ENCODE data around the gene CBX5.

CBX5 gene

GRCh38 chr12:54220092-54220557 lies 59.8 kb downstream of the CBX5 start:
- TF ChIP-seq CTCF (IDR thresholded peaks at IDR 0.05; ENCODE audit: insufficient read depth, low read depth, low read length, missing control alignments) = peak; percentile 93
- peak; percentile 76 for DNase-seq (ENCODE audit: low read depth)
- no peak overlapping the region for H3K4me3 ChIP-seq (ENCODE audit: low read length)

DNA sequence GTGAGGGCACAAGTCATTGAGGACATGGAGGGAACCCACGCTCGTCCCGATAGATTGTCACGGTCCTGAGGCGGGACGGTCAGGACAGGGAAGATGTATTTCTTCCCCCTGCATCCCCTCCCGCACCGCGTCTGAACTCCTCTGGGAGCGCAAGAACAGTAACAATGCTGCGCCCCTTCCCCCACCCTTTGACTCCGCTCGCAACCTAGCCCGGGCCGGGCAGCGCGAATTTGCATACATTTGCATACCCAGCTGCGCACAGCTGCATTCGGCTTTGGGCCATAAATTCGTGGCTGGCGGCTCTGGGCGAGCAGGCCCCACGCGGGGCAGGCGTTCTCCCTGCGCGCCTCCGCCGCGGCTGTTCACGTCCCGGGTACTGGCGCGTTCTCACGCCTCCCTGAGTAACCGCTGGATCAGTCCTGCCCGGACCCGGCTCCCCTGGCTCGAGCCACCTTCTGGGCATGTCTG lies 62.1 kb downstream of the CBX5 start:
- DNase-seq (ENCODE audit: low read depth) = peak; percentile 44
- peak overlapping the region; percentile 31 for H3K4me3 ChIP-seq (ENCODE audit: low read length)
- TF ChIP-seq CTCF (IDR thresholded peaks at IDR 0.05; ENCODE audit: insufficient read depth, low read depth, low read length, missing control alignments) = no peak

DNA sequence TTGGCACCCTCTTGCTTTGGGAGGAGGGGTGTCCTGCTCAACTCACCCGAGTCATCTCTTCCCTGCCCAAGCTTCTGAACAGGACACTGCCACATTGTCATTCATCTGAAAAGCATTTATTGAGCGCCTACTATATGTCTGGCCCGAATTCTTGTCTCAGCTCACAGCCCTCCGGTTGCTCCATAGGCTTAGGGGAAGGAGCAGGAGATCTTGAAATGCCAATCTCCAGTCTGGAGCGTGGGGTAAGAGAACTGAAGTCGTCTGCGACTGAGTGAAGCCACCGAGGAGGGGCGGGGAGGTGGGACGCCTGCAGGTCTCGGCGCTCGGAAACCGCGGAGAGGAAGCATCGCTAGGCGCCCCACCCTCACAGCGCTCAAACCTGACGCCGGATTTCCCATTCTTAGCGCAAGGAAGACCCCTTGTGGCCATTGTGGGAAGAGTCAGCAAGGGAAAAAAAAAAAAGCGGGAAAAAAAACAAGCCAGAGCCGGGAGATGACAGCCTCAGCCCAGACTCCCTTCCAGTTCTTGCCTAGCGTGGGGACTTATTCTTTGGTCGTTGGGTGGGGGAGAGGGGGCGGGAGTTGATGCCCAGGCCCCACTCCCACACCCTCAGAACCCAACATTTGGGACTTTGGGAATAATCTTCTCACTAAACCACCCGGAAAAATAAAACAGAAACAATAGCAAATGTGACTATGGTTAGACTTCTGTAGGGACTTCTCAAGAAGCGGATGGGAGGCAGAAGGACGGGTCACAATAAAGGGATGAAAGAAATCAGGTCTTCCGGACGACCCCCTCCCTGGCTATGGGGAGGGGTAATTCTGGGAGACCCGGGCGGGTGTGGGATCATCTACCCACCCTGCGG lies 62.9 kb downstream of the CBX5 start:
- H3K4me3 ChIP-seq (ENCODE audit: low read length) = peak overlapping the region; percentile 31
- peak; percentile 80 for DNase-seq (ENCODE audit: low read depth)
- TF ChIP-seq CTCF (IDR thresholded peaks at IDR 0.05; ENCODE audit: insufficient read depth, low read depth, low read length, missing control alignments) = peak; percentile 77

- TF ChIP-seq CTCF (IDR thresholded peaks at IDR 0.05; ENCODE audit: insufficient read depth, low read depth, low read length, missing control alignments) = no peak
- H3K4me3 ChIP-seq (ENCODE audit: low read length) = no peak overlapping the region
- no peak for DNase-seq (ENCODE audit: low read depth)
Observed at GRCh38 chr12:54215989-54216796, 63.7 kb downstream of the CBX5 start.

- peak; percentile 88 for DNase-seq (ENCODE audit: low read depth)
- H3K4me3 ChIP-seq (ENCODE audit: low read length) = peak overlapping the region; percentile 7
- peak; percentile 85 for TF ChIP-seq CTCF (IDR thresholded peaks at IDR 0.05; ENCODE audit: insufficient read depth, low read depth, low read length, missing control alignments)
Observed at GRCh38 chr12:54214553-54215406, 65.1 kb downstream of the CBX5 start.

DNA sequence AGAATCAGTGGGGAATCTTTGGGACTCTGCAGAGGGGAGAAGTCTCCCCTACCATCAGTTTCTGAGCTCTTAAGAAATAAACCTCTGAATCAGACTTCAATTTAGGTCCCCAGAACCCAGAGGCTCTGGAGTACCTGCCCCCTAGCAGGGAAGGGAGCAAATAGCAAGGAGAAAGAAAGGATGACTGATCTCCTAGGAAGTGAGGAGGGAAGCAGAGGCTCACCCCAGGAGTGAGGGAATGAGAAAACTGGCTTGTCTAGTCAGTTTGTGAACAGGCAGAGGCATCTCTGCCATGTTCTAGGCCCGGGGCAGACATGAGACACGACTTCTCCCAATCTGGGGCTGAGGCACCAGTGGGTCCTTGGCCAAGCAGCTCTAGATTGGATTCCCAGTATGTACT lies 66.8 kb downstream of the CBX5 start:
- peak; percentile 2 for TF ChIP-seq CTCF (IDR thresholded peaks at IDR 0.05; ENCODE audit: insufficient read depth, low read depth, low read length, missing control alignments)
- no peak overlapping the region for H3K4me3 ChIP-seq (ENCODE audit: low read length)
- DNase-seq (ENCODE audit: low read depth) = peak; percentile 34
